Calu3 (cell line): ENCODE data around the gene ADGRD1. TPM values are rescaled to one million over a fixed set of nuclear protein-coding genes. Genes with fewer than 3 reads are reported as not detected.

Source experiments
- BruUV-seq: library from RNA; stranded (reverse); fragments of 400-500 nt; replicated peaks from 2 replicates; lab custom pipeline; 2021; lab: Mats Ljungman, UMichigan
- CTCF ChIA-PET: fragments of 300-600 bp; sonication (Branson Sonifier 250); formaldehyde crosslinking; loops from one replicate; lab custom pipeline; 2022; ENCODE audit warnings: antibody characterized with exemption; lab: Charles Lee
- DNase-seq: peaks from one replicate; pipeline ENCODE4 v3.0.0; 2022
- H3K27ac Mint-ChIP-seq: one replicate; pipeline ENCODE4 v1.8.0; 2022; ENCODE audit warnings: mixed read lengths; ENCODE audit not compliant: unreplicated experiment
- H3K27me3 Mint-ChIP-seq: one replicate; pipeline ENCODE4 v1.8.0; 2022; ENCODE audit warnings: mixed read lengths; ENCODE audit not compliant: unreplicated experiment
- H3K36me3 Mint-ChIP-seq: one replicate; pipeline ENCODE4 v1.8.0; 2022; ENCODE audit warnings: mild to moderate bottlenecking, moderate library complexity, mixed read lengths; ENCODE audit not compliant: insufficient read depth, unreplicated experiment
- H3K4me1 Mint-ChIP-seq: one replicate; pipeline ENCODE4 v1.8.0; 2022; ENCODE audit warnings: mild to moderate bottlenecking, low read depth, mixed read lengths; ENCODE audit not compliant: unreplicated experiment
- H3K4me3 Mint-ChIP-seq: one replicate; pipeline ENCODE4 v1.8.0; 2022; ENCODE audit warnings: mild to moderate bottlenecking, low read depth, moderate library complexity, mixed read lengths; ENCODE audit not compliant: unreplicated experiment
- H3K9me3 Mint-ChIP-seq: one replicate; pipeline ENCODE4 v1.8.0; 2022; ENCODE audit warnings: low read depth, mixed read lengths; ENCODE audit not compliant: unreplicated experiment
- CTCF ChIP-seq: fragments of 200-600 bp; IDR thresholded peaks from one replicate; pipeline ENCODE4 v1.8.0; 2022; ENCODE audit warnings: antibody characterized with exemption; ENCODE audit not compliant: unreplicated experiment
- intact Hi-C: fragments of 100-400 bp; cut with micrococcal nuclease; formaldehyde crosslinking; loops from one replicate; pipeline ENCODE4 v1.10.0; 2022; ENCODE audit not compliant: unreplicated experiment
- total RNA-seq: library from RNA; stranded (reverse); gene quantifications from 2 replicates; pipeline ENCODE4 v1.2.3, GENCODE V29; 2022

The ADGRD1 gene
- total RNA-seq, 1 experiment from 2014 or later = not detected

GRCh38 chr12:131153956-131154355 lies 200.2 kb downstream of the ADGRD1 start:
- peaks cover 3% of the 10 kb centered on the region for H3K9me3 Mint-ChIP-seq
- H3K4me1 Mint-ChIP-seq = no peaks in the 10 kb centered on the region
- peaks cover 100% of the 10 kb centered on the region for H3K27me3 Mint-ChIP-seq
- no peak overlapping the region for H3K4me3 Mint-ChIP-seq
- CTCF ChIA-PET = no interaction called here
- no TSS peak for BruUV-seq
- H3K36me3 Mint-ChIP-seq = no peaks in the 10 kb centered on the region
- H3K27ac Mint-ChIP-seq = no peak overlapping the region
- TF ChIP-seq CTCF = no peak
- DNase-seq = no peak
- intact Hi-C loops = no loop called here

GRCh38 chr12:131155131-131155530 lies 201.4 kb downstream of the ADGRD1 start:
- no TSS peak for BruUV-seq
- H3K9me3 Mint-ChIP-seq = peaks cover 3% of the 10 kb centered on the region
- no peak overlapping the region for H3K27ac Mint-ChIP-seq
- H3K36me3 Mint-ChIP-seq = no peaks in the 10 kb centered on the region
- CTCF ChIA-PET = no interaction called here
- no peaks in the 10 kb centered on the region for H3K4me1 Mint-ChIP-seq
- no peak for TF ChIP-seq CTCF
- H3K27me3 Mint-ChIP-seq = peaks cover 100% of the 10 kb centered on the region
- intact Hi-C loops = no loop called here
- DNase-seq = no peak
- H3K4me3 Mint-ChIP-seq = no peak overlapping the region

- H3K9me3 Mint-ChIP-seq = no peaks in the 10 kb centered on the region
- CTCF ChIA-PET = no interaction called here
- H3K27ac Mint-ChIP-seq = no peak overlapping the region
- no peaks in the 10 kb centered on the region for H3K4me1 Mint-ChIP-seq
- H3K27me3 Mint-ChIP-seq = peaks cover 100% of the 10 kb centered on the region
- BruUV-seq = no TSS peak
- H3K36me3 Mint-ChIP-seq = no peaks in the 10 kb centered on the region
- intact Hi-C loops = no loop called here
- no peak overlapping the region for H3K4me3 Mint-ChIP-seq
- DNase-seq = no peak
- no peak for TF ChIP-seq CTCF
These were observed 204.0 kb downstream of the ADGRD1 start for GRCh38 chr12:131157743-131158142.

GRCh38 chr12:131159660-131160059 lies 206.0 kb downstream of the ADGRD1 start:
- intact Hi-C loops = no loop called here
- DNase-seq = no peak

More at GRCh38 chr12:131159660-131160059, 206.0 kb downstream of the ADGRD1 start:
- H3K9me3 Mint-ChIP-seq = no peaks in the 10 kb centered on the region
- TF ChIP-seq CTCF = no peak
- peaks cover 83% of the 10 kb centered on the region for H3K27me3 Mint-ChIP-seq
- CTCF ChIA-PET = interaction anchor here (0.6 to 2.5 kb wide), 7 partner anchors 27 to 295 kb away, joined by 3 to 15 read pairs (median 3); no protein-coding TSS in a partner anchor
- BruUV-seq = no TSS peak
- H3K4me1 Mint-ChIP-seq = no peaks in the 10 kb centered on the region
- H3K4me3 Mint-ChIP-seq = no peak overlapping the region
- H3K27ac Mint-ChIP-seq = no peak overlapping the region
- H3K36me3 Mint-ChIP-seq = no peaks in the 10 kb centered on the region
